ENCODE data around the gene GOLGB1.
A peak's percentile ranks its signal among the peaks of the same experiment; 100 is the strongest.
"Not testable (repeated sequence)": the region's sequence is repeated elsewhere in the genome, so short reads cannot be mapped to it uniquely, and the experiment has no call there.

Gene GOLGB1

GRCh38 chr3:121749276-121750086 lies at the start of gene GOLGB1:
TSS of gene GOLGB1 (minus strand) at chr3:121749741. CDS start at chr3:121730971, 18,770 bp downstream.
- DNase-seq (ENCODE audit: low spot score) = peak; percentile 93

GRCh38 chr3:121796970-121797369 lies 47.4 kb upstream of the GOLGB1 start:
- DNase-seq (ENCODE audit: low spot score) = no peak

- DNase-seq (ENCODE audit: low spot score) = no peak
Observed at GRCh38 chr3:121794264-121794983, 44.9 kb upstream of the GOLGB1 start.

GRCh38 chr3:121793078-121793477 lies 43.5 kb upstream of the GOLGB1 start:
- no peak for DNase-seq (ENCODE audit: low spot score)

GRCh38 chr3:121786485-121786884 lies 36.9 kb upstream of the GOLGB1 start:
- DNase-seq (ENCODE audit: low spot score) = no peak

- DNase-seq (ENCODE audit: low spot score) = not testable (repeated sequence)
Observed at GRCh38 chr3:121782784-121783183, 33.2 kb upstream of the GOLGB1 start.

- no peak for DNase-seq (ENCODE audit: low spot score)
Observed at GRCh38 chr3:121781611-121782010, 32.1 kb upstream of the GOLGB1 start.

- DNase-seq (ENCODE audit: low spot score) = not testable (repeated sequence)
Observed at GRCh38 chr3:121775095-121775494, 25.6 kb upstream of the GOLGB1 start.

GRCh38 chr3:121769246-121769645 lies 19.7 kb upstream of the GOLGB1 start:
- no peak for DNase-seq (ENCODE audit: low spot score)

- DNase-seq (ENCODE audit: low spot score) = no peak
Observed at GRCh38 chr3:121768452-121768851, 18.9 kb upstream of the GOLGB1 start.

GRCh38 chr3:121759541-121760202 lies 10.1 kb upstream of the GOLGB1 start:
- no peak for DNase-seq (ENCODE audit: low spot score)

GRCh38 chr3:121758727-121759450 lies 9.3 kb upstream of the GOLGB1 start:
- no peak for DNase-seq (ENCODE audit: low spot score)

- DNase-seq (ENCODE audit: low spot score) = no peak
Observed at GRCh38 chr3:121757812-121758545, 8.4 kb upstream of the GOLGB1 start.

- no peak for DNase-seq (ENCODE audit: low spot score)
Observed at GRCh38 chr3:121757087-121757811, 7.7 kb upstream of the GOLGB1 start.

- no peak for DNase-seq (ENCODE audit: low spot score)
Observed at GRCh38 chr3:121752772-121753171, 3.2 kb upstream of the GOLGB1 start.

- no peak for DNase-seq (ENCODE audit: low spot score)
Observed at GRCh38 chr3:121752261-121752660, 2.7 kb upstream of the GOLGB1 start.

GRCh38 chr3:121750087-121750415 lies 510 bp upstream of the GOLGB1 start:
- DNase-seq (ENCODE audit: low spot score) = no peak

- no peak for DNase-seq (ENCODE audit: low spot score)
Observed at GRCh38 chr3:121748680-121749275, 763 bp downstream of the GOLGB1 start.

GRCh38 chr3:121747976-121748375 lies 1.6 kb downstream of the GOLGB1 start:
- no peak for DNase-seq (ENCODE audit: low spot score)

- not testable (repeated sequence) for DNase-seq (ENCODE audit: low spot score)
Observed at GRCh38 chr3:121743106-121743505, 6.4 kb downstream of the GOLGB1 start.

Data from left forelimb (tissue), 1 donor.